ENCODE results near the gene COA3.

The COA3 gene, protein sequence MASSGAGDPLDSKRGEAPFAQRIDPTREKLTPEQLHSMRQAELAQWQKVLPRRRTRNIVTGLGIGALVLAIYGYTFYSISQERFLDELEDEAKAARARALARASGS

DNA sequence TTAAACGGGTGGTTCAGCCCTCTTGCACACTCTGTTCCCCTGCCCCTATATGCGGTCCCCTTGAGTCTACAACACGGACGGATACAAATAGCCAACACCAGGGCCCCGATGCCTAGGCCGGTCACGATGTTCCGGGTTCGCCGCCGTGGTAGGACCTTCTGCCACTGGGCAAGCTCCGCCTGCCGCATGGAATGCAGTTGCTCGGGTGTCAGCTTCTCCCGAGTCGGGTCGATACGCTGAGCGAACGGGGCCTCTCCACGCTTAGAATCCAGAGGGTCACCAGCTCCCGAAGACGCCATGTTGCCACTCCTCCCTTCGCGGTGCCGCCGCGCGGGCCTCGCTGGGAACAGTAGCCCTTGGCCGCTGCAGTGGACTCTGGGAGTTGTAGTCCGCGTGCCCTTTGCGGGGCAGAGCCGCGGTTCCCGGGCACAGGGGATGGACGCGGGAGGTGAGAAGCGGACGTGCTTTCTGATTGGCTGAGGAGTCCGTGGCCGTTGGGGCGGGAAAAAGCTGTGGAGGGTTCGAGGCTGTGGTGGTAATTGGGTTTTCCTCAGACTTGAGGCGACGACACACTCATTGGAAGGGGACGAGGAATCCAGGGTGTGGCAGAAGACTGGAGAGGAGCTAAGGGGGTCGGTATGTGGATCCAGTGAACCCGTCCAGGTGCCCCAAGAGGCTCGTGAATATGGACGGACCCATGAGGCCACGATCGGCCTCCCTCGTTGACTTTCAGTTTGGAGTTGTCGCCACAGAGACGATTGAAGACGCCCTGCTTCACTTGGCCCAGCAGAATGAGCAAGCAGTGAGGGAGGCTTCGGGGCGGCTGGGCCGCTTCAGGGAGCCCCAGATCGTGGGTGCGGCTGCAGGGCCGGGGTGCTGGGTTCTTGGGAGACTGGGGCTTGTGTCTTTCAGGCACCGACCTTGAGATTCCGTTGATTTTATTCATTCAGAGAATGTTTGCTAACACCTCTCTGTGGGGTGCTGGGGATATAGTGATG lies at the start of gene COA3, which contains the start of gene CNTD1:
Gene COA3, minus strand, starts transcription at position 322 of the 998 bp plus-strand sequence. Its CDS starts 23 bp downstream, at position 299.
Gene CNTD1, plus strand, starts transcription at position 479 of the 998 bp plus-strand sequence. Its CDS starts 207 bp downstream, at position 686.
- Mint-ChIP-seq H3K27me3 (no peaks in the 10 kb centered on the region), H3K4me3 (peak within 1 kb of the TSS; percentile 94), H3K4me1 (ENCODE audit: low read depth) (peaks cover 25% of the 10 kb centered on the region), H3K9me3 (peaks cover 4% of the 10 kb centered on the region), H3K36me3 (ENCODE audit: low read depth) (peaks cover 19% of the 10 kb centered on the region), H3K27ac (peak within 1 kb of the TSS; percentile 89)
- DNase-seq: peak; percentile 87

DNA sequence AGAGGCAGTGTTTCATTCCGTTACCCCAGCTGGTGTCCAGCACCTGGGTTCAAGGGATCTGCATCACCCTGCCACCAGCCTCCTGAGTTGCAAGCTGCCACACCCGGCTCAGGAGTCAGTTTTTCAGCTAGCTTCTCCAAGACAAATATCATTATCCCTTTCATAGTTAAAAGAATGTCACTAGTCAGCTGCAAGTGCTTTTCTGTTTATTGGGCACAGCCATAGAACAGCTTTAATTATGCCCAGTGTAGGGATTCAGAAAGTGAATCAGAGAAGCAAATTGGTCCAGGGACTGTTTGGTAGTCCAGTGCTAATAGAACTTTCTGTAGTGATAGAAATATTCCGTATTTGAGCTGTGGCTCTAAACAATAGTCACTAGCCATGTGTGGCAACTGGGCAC lies 49.6 kb upstream of the COA3 start:
- Mint-ChIP-seq H3K4me1 (ENCODE audit: low read depth) (peaks cover 23% of the 10 kb centered on the region), H3K27me3 (no peaks in the 10 kb centered on the region), H3K4me3 (no peak overlapping the region), H3K27ac (no peak overlapping the region), H3K36me3 (ENCODE audit: low read depth) (peaks cover 36% of the 10 kb centered on the region), H3K9me3 (no peaks in the 10 kb centered on the region)
- DNase-seq: no peak

DNA sequence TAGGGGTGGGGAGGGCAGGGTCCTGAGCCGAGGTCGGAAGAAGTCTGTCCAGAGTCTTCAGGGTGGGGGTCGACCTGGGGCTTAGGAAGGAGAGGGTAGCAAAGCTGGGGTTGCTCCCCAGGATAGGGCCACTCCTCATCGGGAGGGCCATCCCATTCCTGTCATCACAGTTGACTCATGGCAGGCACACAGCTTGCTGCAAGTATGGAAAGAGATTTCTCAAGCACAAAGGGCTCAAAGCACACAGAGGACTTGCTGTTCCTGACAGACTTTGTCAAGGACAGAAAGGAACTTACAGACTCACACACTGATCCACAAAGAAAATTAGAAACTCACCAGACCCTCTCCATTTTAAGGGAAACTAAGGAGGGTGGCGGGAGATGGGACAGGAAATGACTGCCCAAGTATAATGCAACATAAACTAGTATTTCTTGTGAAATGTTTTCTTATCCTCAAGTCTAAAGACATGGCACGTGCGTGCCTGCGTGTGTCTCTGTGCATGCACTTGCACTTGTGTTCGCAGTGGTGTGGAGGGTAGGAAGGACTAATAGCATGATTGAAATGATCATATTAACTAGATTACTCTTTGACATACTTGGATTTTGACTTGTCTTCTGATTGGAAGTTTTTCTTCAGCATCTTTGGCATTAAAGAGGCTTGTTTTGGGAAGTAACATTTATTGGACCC lies 48.2 kb upstream of the COA3 start:
- Mint-ChIP-seq H3K4me3 (no peak overlapping the region), H3K4me1 (ENCODE audit: low read depth) (peaks cover 23% of the 10 kb centered on the region), H3K9me3 (no peaks in the 10 kb centered on the region), H3K36me3 (ENCODE audit: low read depth) (peaks cover 50% of the 10 kb centered on the region), H3K27me3 (no peaks in the 10 kb centered on the region), H3K27ac (no peak overlapping the region)
- DNase-seq: no peak

DNA sequence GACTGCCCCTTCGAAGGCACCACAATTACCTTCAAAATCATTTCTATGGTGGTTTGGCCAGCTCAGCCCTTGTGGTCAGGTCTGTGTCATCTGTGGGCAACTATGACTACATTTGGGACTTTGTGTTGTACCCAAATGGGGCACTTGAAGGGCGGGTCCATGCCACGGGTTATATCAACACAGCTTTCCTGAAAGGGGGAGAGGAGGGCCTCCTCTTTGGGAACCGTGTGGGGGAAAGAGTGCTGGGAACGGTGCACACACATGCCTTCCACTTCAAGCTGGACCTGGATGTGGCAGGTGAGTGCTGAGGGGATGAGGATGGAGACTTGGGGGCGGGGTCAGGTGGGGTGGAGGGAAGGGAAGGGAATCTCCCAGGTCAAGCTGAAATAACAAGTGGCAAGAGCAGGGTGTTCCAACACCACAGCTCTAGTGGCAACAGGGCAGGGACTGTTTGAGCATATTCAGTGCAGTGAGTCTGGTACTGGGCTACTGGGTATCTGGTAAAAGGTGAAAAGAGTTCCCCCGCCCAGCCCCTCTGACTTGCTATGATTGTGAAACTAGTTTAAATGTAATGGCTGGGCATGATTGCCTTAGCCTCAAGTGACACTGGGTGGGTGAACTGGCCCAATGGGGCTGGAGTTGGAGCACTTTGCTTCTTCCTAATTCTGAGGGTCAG lies 47.6 kb upstream of the COA3 start:
- H3K27ac Mint-ChIP-seq: peak overlapping the region; percentile 89
- no peak overlapping the region for H3K4me3 Mint-ChIP-seq
- H3K9me3 Mint-ChIP-seq: no peaks in the 10 kb centered on the region
- no peaks in the 10 kb centered on the region for H3K27me3 Mint-ChIP-seq
- peak; percentile 52 for DNase-seq
- H3K4me1 Mint-ChIP-seq (ENCODE audit: low read depth): peaks cover 23% of the 10 kb centered on the region
- peaks cover 57% of the 10 kb centered on the region for H3K36me3 Mint-ChIP-seq (ENCODE audit: low read depth)

DNA sequence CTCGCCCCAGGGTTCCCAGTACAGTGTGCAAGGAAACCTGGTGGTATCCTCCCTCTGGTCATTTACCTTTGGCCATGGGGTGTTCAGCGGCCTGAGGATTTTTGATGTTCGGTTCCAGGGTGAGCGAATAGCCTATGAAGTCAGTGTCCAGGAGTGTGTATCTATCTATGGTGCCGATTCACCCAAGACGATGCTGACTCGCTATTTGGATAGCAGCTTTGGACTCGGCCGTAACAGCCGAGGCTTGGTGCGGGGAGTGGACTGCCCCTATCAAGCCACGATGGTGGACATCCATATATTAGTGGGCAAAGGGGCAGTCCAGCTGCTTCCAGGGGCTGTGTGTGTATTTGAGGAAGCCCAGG lies 47.0 kb upstream of the COA3 start:
- Mint-ChIP-seq H3K27me3 (no peaks in the 10 kb centered on the region), H3K4me3 (no peak overlapping the region), H3K36me3 (ENCODE audit: low read depth) (peaks cover 62% of the 10 kb centered on the region), H3K9me3 (no peaks in the 10 kb centered on the region), H3K4me1 (ENCODE audit: low read depth) (peaks cover 23% of the 10 kb centered on the region), H3K27ac (peak overlapping the region; percentile 45)
- DNase-seq: no peak

DNA sequence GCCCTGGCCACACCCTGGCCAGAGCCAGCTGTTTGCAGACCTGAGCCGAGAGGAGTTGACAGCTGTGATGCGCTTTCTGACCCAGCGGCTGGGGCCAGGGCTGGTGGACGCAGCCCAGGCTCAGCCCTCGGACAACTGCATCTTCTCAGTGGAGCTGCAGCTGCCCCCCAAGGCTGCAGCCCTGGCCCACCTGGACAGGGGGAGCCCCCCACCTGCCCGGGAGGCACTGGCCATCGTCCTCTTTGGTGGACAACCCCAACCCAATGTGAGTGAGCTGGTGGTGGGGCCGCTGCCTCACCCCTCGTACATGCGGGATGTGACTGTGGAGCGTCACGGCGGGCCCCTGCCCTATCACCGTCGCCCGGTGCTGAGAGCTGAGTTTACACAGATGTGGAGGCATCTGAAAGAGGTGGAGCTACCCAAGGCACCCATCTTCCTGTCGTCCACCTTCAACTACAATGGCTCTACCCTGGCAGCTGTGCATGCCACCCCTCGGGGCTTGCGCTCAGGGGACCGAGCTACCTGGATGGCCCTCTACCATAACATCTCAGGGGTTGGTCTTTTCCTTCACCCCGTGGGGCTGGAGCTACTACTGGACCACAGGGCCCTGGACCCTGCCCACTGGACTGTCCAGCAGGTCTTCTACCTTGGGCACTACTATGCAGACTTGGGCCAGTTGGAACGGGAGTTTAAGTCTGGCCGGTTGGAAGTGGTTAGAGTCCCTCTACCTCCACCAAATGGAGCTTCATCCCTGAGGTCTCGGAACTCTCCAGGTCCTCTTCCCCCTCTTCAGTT lies 46.5 kb upstream of the COA3 start:
- no peaks in the 10 kb centered on the region for H3K9me3 Mint-ChIP-seq
- H3K36me3 Mint-ChIP-seq (ENCODE audit: low read depth): peaks cover 66% of the 10 kb centered on the region

DNA sequence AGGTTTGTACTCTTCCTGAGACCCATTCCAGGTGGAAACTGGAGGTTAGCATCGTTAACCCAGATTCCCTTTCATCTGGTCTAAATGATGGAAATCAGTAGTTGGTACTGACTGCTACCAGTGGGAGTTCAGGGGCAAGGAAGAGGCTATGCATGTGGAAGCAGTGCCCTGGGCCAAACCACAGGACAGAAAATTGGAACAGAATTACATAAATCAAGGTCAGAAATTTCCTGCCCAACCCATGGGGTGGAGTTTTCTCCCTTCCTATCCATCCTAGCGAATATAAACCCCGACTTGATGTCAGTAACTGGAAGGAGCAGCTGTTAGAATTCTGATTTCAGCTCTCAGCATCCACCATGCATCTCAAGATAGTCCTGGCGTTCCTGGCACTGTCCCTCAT lies 45.8 kb upstream of the COA3 start, which contains the start of gene AOC2:
Gene AOC2, plus strand, starts transcription at position 310 of the 400 bp plus-strand sequence. Its CDS starts 47 bp downstream, at position 357.
- no peak within 1 kb of the TSS for H3K4me3 Mint-ChIP-seq
- no peak for DNase-seq
- peaks cover 23% of the 10 kb centered on the region for H3K4me1 Mint-ChIP-seq (ENCODE audit: low read depth)
- H3K27ac Mint-ChIP-seq: peak within 1 kb of the TSS; percentile 15
- no peaks in the 10 kb centered on the region for H3K27me3 Mint-ChIP-seq
- peaks cover 71% of the 10 kb centered on the region for H3K36me3 Mint-ChIP-seq (ENCODE audit: low read depth)
- no peaks in the 10 kb centered on the region for H3K9me3 Mint-ChIP-seq

More for the DNA sequence above, 46.5 kb upstream of the COA3 start:
- Mint-ChIP-seq H3K27me3 (no peaks in the 10 kb centered on the region), H3K27ac (no peak overlapping the region), H3K4me1 (ENCODE audit: low read depth) (peaks cover 23% of the 10 kb centered on the region), H3K4me3 (no peak overlapping the region)
- DNase-seq: no peak

DNA sequence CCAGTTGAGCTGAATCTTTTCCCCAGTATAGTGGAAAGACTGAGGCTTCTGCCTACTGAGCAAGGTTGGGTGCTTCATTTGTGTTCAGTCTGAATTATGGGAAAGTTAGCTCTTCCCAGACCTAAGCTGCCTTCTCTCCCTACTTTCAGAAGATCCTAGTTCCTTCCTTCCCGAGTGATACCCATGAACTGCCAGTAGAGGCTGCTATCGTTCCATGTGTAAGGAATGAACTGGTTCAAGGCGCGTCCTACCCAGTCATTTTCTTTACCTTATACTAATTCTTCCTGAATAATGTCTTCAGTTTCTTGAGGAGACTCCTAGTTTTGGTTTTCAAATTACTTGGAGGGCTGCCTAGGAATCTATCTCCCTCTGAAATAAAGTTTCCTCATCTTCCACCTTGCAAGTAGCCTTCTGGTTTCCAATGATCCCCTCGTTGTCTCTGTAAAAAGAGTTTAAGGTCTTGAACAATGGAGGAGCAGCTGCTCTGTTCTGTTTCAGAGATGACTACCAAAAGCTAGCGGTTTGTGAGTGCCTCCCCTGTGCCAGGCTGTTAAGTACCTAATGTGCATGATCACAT lies 44.9 kb upstream of the COA3 start:
- peaks cover 80% of the 10 kb centered on the region for H3K36me3 Mint-ChIP-seq (ENCODE audit: low read depth)
- peaks cover 23% of the 10 kb centered on the region for H3K4me1 Mint-ChIP-seq (ENCODE audit: low read depth)
- peak overlapping the region; percentile 15 for H3K27ac Mint-ChIP-seq
- no peak overlapping the region for H3K4me3 Mint-ChIP-seq
- no peaks in the 10 kb centered on the region for H3K27me3 Mint-ChIP-seq
- H3K9me3 Mint-ChIP-seq: no peaks in the 10 kb centered on the region
- no peak for DNase-seq

DNA sequence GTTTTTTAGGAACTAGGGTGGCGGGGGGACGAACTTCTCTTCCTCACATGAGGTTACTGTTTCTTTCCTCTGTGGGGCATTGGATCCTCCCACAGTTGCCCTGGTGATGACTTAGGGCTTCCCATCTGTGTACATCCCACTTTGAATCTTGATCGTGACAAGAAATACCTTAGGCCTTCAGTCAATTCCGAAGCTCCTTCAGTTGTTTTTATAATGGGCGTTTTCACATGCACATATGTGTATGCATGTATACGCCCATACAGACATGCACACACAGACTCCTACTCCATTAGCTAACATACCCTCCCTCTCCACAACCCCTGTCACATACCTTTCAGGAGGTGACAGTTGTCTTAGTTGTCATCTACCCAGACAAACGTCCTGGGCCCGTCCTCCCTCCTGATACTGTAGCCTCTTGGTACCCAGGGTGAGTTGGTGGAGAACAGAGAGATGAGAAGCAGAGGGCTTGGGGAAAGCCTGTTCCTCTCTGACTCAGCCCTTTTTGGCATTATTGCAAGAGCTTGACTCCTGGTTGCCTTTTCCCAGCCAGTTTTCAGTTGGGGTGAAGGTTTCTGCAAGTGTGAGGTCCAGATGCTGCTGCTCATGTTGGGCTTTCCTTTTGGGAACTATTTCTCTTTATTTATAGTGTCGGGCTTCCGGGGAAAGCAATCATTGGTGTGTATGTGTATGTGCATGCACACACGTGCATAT lies 43.6 kb upstream of the COA3 start:
- Mint-ChIP-seq H3K9me3 (no peaks in the 10 kb centered on the region), H3K27ac (peak overlapping the region; percentile 50), H3K4me1 (ENCODE audit: low read depth) (peaks cover 24% of the 10 kb centered on the region), H3K27me3 (no peaks in the 10 kb centered on the region), H3K36me3 (ENCODE audit: low read depth) (peaks cover 93% of the 10 kb centered on the region), H3K4me3 (no peak overlapping the region)
- no peak for DNase-seq

DNA sequence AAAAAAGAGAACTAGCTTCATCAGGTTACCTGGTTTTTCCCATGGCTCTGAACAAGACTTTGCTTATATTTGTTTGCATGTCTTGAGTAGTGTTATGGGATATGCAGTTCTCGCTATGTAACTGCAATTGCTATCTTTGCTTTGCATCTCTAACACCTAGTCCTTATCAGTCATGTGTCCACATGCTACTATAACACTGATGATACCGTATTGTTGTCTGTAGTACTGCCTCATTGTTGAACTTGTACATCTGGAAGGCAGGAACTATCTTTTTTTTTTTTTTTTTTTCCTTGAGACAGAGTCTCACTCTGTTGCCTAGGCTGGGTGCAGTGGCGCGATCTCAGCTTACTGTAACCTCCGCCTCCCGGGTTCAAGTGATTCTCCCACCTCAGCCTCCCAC lies 37.2 kb upstream of the COA3 start:
- no peaks in the 10 kb centered on the region for H3K27me3 Mint-ChIP-seq
- peaks cover 34% of the 10 kb centered on the region for H3K4me1 Mint-ChIP-seq (ENCODE audit: low read depth)
- H3K4me3 Mint-ChIP-seq: no peak overlapping the region
- DNase-seq: no peak
- no peak overlapping the region for H3K27ac Mint-ChIP-seq
- no peaks in the 10 kb centered on the region for H3K9me3 Mint-ChIP-seq
- H3K36me3 Mint-ChIP-seq (ENCODE audit: low read depth): peaks cover 76% of the 10 kb centered on the region

DNA sequence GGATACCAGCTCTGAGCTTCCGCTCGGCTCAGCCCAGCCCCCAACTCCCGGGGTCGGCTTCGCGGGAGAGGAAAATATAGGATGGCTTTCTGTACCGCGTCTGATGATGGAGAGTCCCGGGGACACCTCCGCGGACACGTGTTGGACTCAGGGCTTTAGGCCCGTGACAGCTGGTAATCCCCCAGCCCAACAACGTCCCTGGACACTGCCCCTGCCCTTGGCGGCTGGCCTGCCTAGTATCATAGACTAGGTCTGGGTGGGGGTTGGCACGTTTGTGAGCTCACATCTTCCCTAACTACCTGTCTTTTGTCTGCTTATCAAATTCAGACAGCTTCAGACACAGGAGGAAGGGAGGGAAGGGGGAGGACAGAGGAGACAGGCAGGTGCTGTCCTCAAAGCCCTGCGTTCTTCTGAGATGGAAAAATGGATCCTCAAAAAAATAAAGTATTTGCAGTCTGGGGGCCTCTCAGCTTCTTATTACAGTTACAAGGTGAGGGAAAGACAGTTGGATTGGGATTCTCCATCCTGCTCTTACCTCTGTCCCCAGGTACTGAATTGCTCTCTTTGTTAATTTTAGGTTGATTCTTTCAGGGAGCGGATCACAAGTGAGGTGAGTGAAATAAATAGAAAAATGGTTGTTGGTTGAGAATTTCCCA lies 35.4 kb upstream of the COA3 start:
- H3K4me1 Mint-ChIP-seq (ENCODE audit: low read depth): peaks cover 34% of the 10 kb centered on the region
- H3K27me3 Mint-ChIP-seq: no peaks in the 10 kb centered on the region
- DNase-seq: no peak
- H3K9me3 Mint-ChIP-seq: no peaks in the 10 kb centered on the region
- peaks cover 61% of the 10 kb centered on the region for H3K36me3 Mint-ChIP-seq (ENCODE audit: low read depth)
- H3K4me3 Mint-ChIP-seq: peak overlapping the region; percentile 95
- peak overlapping the region; percentile 99 for H3K27ac Mint-ChIP-seq

DNA sequence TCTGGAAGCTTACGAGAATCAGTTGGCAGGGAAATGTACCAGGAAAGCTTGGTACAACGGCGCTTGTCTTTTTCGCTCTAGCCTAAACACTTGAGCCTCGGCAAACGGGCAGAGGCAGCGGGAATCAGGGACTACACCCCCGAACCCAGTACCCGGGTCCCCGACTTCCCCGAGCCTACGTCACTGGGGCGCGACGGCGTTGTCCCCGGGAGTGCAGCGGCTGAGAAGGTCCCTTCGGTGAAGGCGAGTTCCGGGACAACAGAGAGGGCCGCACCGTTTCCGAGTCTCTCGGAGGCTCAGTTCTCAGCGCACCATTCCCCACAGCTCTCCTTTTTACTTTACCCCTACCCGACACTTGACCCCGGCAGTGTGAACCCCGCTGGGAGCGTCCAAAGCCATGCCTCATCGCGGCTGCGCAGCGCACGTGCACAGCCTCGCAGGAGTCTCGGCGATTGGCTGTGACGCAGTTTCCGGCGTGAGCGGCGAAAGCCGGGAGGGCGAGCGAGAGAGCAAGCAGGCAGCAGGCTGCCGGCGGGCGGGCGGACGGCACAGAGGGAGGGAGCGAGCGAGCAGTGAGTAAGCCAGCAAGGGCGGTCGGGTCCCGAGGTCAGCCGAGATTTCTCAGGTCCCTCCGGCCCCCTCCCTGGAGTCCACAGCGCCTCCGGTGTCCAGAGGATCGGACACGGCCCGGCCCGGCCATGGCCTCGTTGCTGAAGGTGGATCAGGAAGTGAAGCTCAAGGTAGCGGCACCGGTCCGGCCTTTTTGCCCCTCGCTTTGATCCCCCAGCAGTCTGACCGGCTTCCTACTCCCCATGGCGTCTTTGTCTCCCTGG lies 34.6 kb upstream of the COA3 start, which contains the start of gene PSME3:
Gene PSME3, plus strand, starts transcription at position 464 of the 833 bp plus-strand sequence. Its CDS starts 235 bp downstream, at position 699.
- no peaks in the 10 kb centered on the region for H3K9me3 Mint-ChIP-seq
- H3K27me3 Mint-ChIP-seq: no peaks in the 10 kb centered on the region
- peak within 1 kb of the TSS; percentile 95 for H3K4me3 Mint-ChIP-seq
- peaks cover 54% of the 10 kb centered on the region for H3K36me3 Mint-ChIP-seq (ENCODE audit: low read depth)
- H3K4me1 Mint-ChIP-seq (ENCODE audit: low read depth): peaks cover 34% of the 10 kb centered on the region
- peak; percentile 95 for DNase-seq
- H3K27ac Mint-ChIP-seq: peak within 1 kb of the TSS; percentile 99
